Endothelial cell of umbilical vein (primary cell): ENCODE results near the gene PAX5. TPM values are rescaled to one million over a fixed set of nuclear protein-coding genes. Genes with fewer than 3 reads are reported as not detected.

Experiments
- BruUV-seq: library from RNA; stranded (reverse); fragments of 400-500 nt; replicated peaks from 2 replicates; lab custom pipeline; 2021; lab: Mats Ljungman, UMichigan
- CTCF ChIA-PET: fragments of 300-600, 350-600 bp; sonication (Branson Sonifier 250); formaldehyde crosslinking; loops from one replicate; lab custom pipeline; 2021; ENCODE audit warnings: antibody characterized with exemption, inconsistent platforms; lab: Charles Lee
- POLR2A ChIA-PET: fragments of 300-600, 350-600 bp; sonication (Branson Sonifier 250); formaldehyde crosslinking; loops from one replicate; lab custom pipeline; 2021; ENCODE audit warnings: antibody characterized with exemption, inconsistent platforms; lab: Charles Lee
- DNase-seq: peaks from one replicate; pipeline ENCODE4 v3.0.0-alpha.2; 2011; ENCODE audit warnings: low read depth, low spot score
- FAIRE-seq: peaks from 2 replicates; lab custom pipeline; 2011; peaks lifted over from hg19 to GRCh38; lab: Jason Lieb, UNC
- H2AFZ ChIP-seq: 2 replicates; pipeline ENCODE4 v1.6.0; 2012; ENCODE audit warnings: low read depth, low read length, control low read depth, inconsistent platforms
- H3K27ac ChIP-seq: 2 replicates; pipeline ENCODE4 v1.5.1; 2011; ENCODE audit warnings: low read depth, mild to moderate bottlenecking, control low read depth, low read length, moderate library complexity; ENCODE audit not compliant: insufficient read depth
- H3K27me3 ChIP-seq, 2 experiments: 2 replicates each; pipeline versions ENCODE4 v1.6.0 to v1.6.1; 2011; ENCODE audit warnings: low read length in 2 of 2, mixed read lengths in 1 of 2; ENCODE audit not compliant: control insufficient read depth in 2 of 2, insufficient read depth in 2 of 2
- H3K36me3 ChIP-seq, 2 experiments: 2 replicates in 1 of 2; 3 replicates in 1 of 2; pipeline ENCODE4 v1.5.1; 2011; ENCODE audit warnings: low read length in 2 of 2, mild to moderate bottlenecking in 1 of 2, moderate library complexity in 1 of 2; ENCODE audit not compliant: control insufficient read depth in 2 of 2, insufficient read depth in 2 of 2; ENCODE audit errors: extremely low read depth in 1 of 2
- H3K4me1 ChIP-seq: 3 replicates; pipeline ENCODE4 v1.5.1; 2011; ENCODE audit warnings: mild to moderate bottlenecking, low read length; ENCODE audit not compliant: control insufficient read depth, insufficient read depth; ENCODE audit errors: extremely low read depth
- H3K4me2 ChIP-seq: 2 replicates; pipeline ENCODE4 v1.6.1; 2011; ENCODE audit warnings: low read length, control low read depth, mixed read lengths; ENCODE audit not compliant: insufficient read depth
- H3K4me3 ChIP-seq, 3 experiments: fragments of 200-600 bp in 1 of 3; sonication (generic), shearing (Covaris generic) in 1 of 3; replicated peaks in 1 of 3; 2 replicates each; pipeline ENCODE4 v1.5.1; 2011 to 2016; ENCODE audit warnings: control low read depth in 3 of 3, low read length in 3 of 3, mild to moderate bottlenecking in 2 of 3, inconsistent platforms in 1 of 3, low read depth in 1 of 3, moderate library complexity in 1 of 3; ENCODE audit not compliant: insufficient read depth in 1 of 3
- H3K79me2 ChIP-seq: 2 replicates; pipeline ENCODE4 v1.6.0; 2012; ENCODE audit warnings: low read length, inconsistent platforms; ENCODE audit not compliant: control insufficient read depth, insufficient read depth
- H3K9ac ChIP-seq: replicated peaks from 2 replicates; pipeline ENCODE3; 2011; ENCODE audit warnings: low read length, control low read depth; ENCODE audit not compliant: insufficient read depth; ENCODE audit errors: extremely low read depth
- H3K9me1 ChIP-seq: replicated peaks from 3 replicates; pipeline ENCODE4 v1.6.0; 2011; ENCODE audit warnings: mild to moderate bottlenecking, low read length; ENCODE audit not compliant: control insufficient read depth, insufficient read depth; ENCODE audit errors: extremely low read depth
- H3K9me3 ChIP-seq: replicated peaks from 2 replicates; pipeline ENCODE4 v1.5.1; 2012; ENCODE audit warnings: low read length, inconsistent platforms; ENCODE audit not compliant: control insufficient read depth, insufficient read depth
- H4K20me1 ChIP-seq: replicated peaks from 2 replicates; pipeline ENCODE3; 2011; ENCODE audit warnings: mild to moderate bottlenecking, low read length; ENCODE audit not compliant: control insufficient read depth, insufficient read depth; ENCODE audit errors: extremely low read depth
- CTCF ChIP-seq, 2 donors: IDR thresholded peaks; 1 replicate in 1 of 2; 2 replicates in 1 of 2; pipeline ENCODE4 v1.5.1; 2011; ENCODE audit warnings: low read length in 2 of 2, mild to moderate bottlenecking in 2 of 2, moderate library complexity in 2 of 2, control low read depth in 1 of 2, inconsistent platforms in 1 of 2, low read depth in 1 of 2; ENCODE audit not compliant: insufficient read depth in 1 of 2; ENCODE audit errors: extremely low read depth in 1 of 2
- EZH2 ChIP-seq: IDR thresholded peaks from 2 replicates; pipeline ENCODE4 v1.6.1; 2012; ENCODE audit warnings: borderline replicate concordance, low read depth, mild to moderate bottlenecking, moderate library complexity, low read length, inconsistent platforms; ENCODE audit not compliant: severe bottlenecking
- FOS ChIP-seq: IDR thresholded peaks from 2 replicates; pipeline ENCODE4 v1.6.1; 2011; ENCODE audit warnings: mild to moderate bottlenecking, low read length, moderate library complexity, borderline replicate concordance; ENCODE audit not compliant: insufficient read depth
- GATA2 ChIP-seq: IDR thresholded peaks from 2 replicates; pipeline ENCODE4 v1.7.0; 2011; ENCODE audit warnings: low read depth, mild to moderate bottlenecking, moderate library complexity, mixed read lengths, low read length; ENCODE audit not compliant: insufficient read length, insufficient read depth
- JUN ChIP-seq: IDR thresholded peaks from 2 replicates; pipeline ENCODE4 v1.6.1; 2011; ENCODE audit warnings: borderline replicate concordance, low read depth; ENCODE audit not compliant: insufficient read length, insufficient read depth
- MAX ChIP-seq: IDR thresholded peaks from 2 replicates; pipeline ENCODE4 v1.6.1; 2011; ENCODE audit not compliant: insufficient read depth, insufficient read length
- MYC ChIP-seq: IDR thresholded peaks from one replicate; pipeline ENCODE4 v1.6.1; 2011; ENCODE audit warnings: mild to moderate bottlenecking, low read depth, low read length
- POLR2A ChIP-seq: IDR thresholded peaks from 2 replicates; pipeline ENCODE4 v1.6.1; 2012; ENCODE audit warnings: low read depth, mild to moderate bottlenecking, control low read depth, low read length
- POLR2AphosphoS5 ChIP-seq: IDR thresholded peaks from 2 replicates; pipeline ENCODE4 v1.6.1; 2012; ENCODE audit warnings: low read depth, mild to moderate bottlenecking, control low read depth, low read length, moderate library complexity; ENCODE audit not compliant: insufficient read depth
- dilution Hi-C: fragments of 300-500 bp; cut with MboI; formaldehyde crosslinking; loops from one replicate; pipeline ENCODE4 v1.15.0; 2019; ENCODE audit warnings: low sequenced_read_pairs; ENCODE audit not compliant: extremely low pct_ligation_motif_present
- intact Hi-C: fragments of 100-400 bp; cut with micrococcal nuclease; formaldehyde crosslinking; loops from one replicate; pipeline ENCODE4 v1.10.0; 2022
- polyA plus RNA-seq, 4 experiments: library from polyadenylated mRNA; depleted of rRNA in 3 of 4; stranded (reverse) in 3 of 4; unstranded in 1 of 4; fragments of >200 nt; gene quantifications; 2 replicates each; pipeline versions ENCODE4 v1.2.1 to v1.2.3, GENCODE V29; 2011 to 2012; ENCODE audit warnings: missing spikeins in 1 of 4
- total RNA-seq: library from RNA; stranded (reverse); gene quantifications from 2 replicates; pipeline ENCODE4 v1.2.3, GENCODE V29; 2021

Gene PAX5
- total and polyA plus RNA-seq, 2 donors (not counting 3 experiments of a cell fraction or from before 2014, with no cell fraction given): not detected

- no peak overlapping the region for H3K4me2 ChIP-seq
- no peaks in the 10 kb centered on the region for H3K4me1 ChIP-seq
- DNase-seq (no peak), FAIRE-seq (no peak)
- intact Hi-C loops (no loop called here), dilution Hi-C loops (no loop called here)
- no peaks in the 10 kb centered on the region for H3K9me3 ChIP-seq
- H3K79me2 ChIP-seq: no peaks in the 10 kb centered on the region
- POLR2A ChIA-PET: no interaction called here
- H4K20me1 ChIP-seq: no peaks in the 10 kb centered on the region
- no peaks in the 10 kb centered on the region for H3K9me1 ChIP-seq
- CTCF ChIA-PET: no interaction called here
- no TSS peak for BruUV-seq
- H3K9ac ChIP-seq: no peak overlapping the region
- peaks cover 16 to 17% of the 10 kb centered on the region in 2 experiments for H3K27me3 ChIP-seq
- no peaks in the 10 kb centered on the region for H3K36me3 ChIP-seq
- TF ChIP-seq GATA2 (no peak), CTCF (IDR thresholded peaks at IDR 0.05; ENCODE audit: extremely low read depth in 1 of 2, insufficient read depth in 1 of 2, low read depth in 1 of 2, low read length in 2 of 2) (no peak), MYC (no peak), FOS (no peak), EZH2 (no peak), JUN (no peak), POLR2A (no peak), MAX (no peak), POLR2AphosphoS5 (no peak)
- no peak overlapping the region for H3K4me3 ChIP-seq
- no peak overlapping the region for H2AFZ ChIP-seq
- H3K27ac ChIP-seq: no peak overlapping the region
Observed at GRCh38 chr9:36893184-36893583, 140.9 kb downstream of the PAX5 start.
